ENCODE measurements around the gene ATAD3C. TPM values are rescaled to one million over a fixed set of nuclear protein-coding genes. Genes with fewer than 3 reads are reported as not detected.

ATAD3C gene
- total RNA-seq, 1 experiment from 2014 or later: 0.05 TPM

DNA sequence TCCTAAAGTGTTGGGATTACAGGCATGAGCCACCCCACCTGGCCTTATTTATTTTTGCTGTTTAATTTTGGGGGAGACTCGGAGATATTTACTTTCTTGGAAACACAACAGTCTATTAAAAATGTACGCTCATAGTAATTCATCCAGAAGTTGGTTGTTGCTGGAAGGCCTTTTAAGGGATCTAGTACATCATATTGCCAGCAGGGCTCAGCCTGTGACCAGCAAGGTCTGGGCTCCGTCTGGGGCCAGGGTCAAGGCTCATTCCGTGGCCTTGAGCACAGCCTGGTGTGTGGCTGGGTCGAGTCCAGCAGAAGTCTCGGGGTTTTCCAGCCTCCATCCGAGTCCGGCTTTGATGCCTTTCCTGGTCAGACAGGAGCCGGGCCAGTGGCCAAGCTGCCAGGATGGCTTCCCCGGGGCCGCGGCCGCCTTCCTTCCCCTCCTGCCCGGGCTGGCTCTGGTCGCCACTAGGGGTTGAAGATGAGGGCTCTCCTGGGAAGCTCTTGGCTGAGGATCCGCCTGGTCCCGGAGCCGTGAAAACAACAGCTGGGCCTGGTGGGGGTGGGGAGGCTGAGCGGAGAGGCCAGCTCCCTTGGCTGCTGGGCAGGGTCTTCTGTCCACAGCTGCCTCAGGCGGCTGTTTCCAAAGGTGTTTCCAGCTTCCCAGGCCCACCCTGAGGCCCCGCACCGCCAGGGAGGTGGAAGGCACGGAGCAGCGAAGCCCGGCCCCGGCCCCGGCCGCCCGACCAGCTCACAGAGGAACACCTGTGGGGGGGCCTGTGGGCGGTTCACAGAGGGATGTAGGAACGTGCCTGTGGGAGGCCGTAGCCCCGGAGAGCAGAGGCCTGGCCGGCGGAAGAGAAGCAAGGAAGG is 19.1 kb upstream of the ATAD3C start:
- no peak for DNase-seq (ENCODE audit: extremely low read depth, low read depth)

DNA sequence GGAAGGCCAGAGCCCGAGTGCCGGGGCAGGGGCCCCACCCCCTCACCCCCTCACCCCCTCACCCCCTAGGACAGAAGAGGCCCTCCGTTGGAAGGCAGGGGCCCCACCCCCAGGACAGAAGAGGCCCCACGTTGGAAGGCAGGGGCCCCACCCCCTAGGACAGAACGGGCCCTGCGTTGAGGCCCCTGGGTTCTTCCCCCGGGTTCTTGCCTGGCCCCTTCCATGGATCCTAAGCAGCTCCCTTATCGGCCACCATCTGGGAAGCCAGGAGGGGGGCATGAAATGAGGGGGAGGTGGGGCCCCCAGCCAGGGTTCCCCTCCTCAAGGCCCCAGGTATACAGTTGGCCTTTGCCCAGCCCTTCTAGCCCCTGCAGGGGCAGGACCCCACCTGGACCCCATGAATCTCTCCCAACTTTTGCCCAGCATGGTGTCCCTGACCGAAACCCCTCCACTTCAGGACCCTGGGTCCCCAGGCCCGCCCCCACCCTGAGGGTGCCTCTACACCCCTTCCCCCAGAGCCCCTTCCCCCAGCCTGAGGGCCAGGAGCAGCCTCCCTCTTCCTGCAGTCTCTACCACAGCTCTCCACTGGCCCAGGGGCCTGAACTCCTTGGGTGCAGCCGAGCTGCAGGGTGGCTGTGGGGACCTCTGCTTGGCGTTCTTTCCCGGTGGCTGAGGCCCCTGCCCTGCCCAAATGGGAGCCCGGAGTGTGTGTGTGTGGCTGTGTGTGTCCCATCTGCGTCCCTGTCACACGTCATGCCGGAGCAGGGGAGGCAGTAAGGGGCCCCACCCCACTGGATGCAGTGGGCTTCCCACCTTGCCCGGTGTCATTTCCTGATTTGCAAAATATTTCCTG is 18.3 kb upstream of the ATAD3C start:
- DNase-seq (ENCODE audit: extremely low read depth, low read depth): no peak

DNA sequence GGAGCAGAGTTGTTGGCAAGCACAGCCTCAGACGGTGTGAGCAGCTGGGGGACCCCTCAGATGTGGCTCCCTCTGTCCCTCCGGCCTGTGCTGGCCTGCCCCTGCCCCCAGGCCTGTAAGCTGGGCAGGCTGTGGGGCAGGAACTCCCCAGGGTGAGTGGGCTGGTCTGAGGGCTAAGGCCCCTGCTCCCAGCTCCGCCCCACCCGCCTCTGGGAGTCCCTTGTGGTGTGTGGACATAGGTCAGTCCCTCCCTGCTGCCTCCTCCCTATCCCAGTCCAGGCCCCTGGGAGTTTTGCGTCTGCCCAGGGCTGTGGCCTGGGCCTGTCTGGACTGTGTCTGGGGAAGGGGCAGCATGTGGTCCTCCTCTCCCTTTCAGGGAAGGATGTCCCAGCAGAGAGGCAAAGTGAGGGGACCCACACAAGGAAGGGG is 17.6 kb upstream of the ATAD3C start:
- peak; percentile 55 for DNase-seq (ENCODE audit: extremely low read depth, low read depth)

DNA sequence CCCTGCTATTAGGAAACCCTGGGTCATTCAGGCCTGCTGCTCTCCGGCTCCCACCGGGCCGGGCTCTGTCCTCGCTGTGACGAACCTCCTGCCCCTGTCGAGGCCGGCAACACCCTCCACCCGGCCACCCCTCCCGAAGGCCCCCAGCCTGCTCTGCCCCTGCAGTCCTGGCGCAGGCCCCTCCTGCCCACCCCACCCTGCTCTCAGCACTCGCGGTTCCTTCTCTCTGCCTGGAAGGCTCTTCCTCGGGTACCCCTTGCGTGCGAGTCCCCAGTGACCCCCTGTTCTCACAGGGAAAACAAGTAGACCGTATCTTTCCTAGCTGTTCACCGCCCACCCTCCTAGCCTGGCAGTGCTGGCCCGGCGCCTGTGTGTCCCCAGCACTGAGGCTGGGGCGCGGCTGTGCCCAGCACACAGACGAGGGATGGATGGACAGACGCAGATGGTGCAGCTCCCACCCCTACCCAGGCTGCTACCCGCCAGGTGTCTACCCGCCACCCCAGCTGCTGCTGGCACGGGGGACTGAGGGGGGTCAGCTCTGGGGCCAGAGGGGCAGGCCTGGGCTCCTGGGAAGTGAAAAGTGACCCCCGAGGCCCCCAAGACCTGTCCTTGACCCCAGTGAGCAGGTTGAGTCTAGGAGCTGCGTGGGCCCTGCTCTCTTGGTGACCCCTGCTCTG is 17.1 kb upstream of the ATAD3C start:
- no peak for DNase-seq (ENCODE audit: extremely low read depth, low read depth)

DNA sequence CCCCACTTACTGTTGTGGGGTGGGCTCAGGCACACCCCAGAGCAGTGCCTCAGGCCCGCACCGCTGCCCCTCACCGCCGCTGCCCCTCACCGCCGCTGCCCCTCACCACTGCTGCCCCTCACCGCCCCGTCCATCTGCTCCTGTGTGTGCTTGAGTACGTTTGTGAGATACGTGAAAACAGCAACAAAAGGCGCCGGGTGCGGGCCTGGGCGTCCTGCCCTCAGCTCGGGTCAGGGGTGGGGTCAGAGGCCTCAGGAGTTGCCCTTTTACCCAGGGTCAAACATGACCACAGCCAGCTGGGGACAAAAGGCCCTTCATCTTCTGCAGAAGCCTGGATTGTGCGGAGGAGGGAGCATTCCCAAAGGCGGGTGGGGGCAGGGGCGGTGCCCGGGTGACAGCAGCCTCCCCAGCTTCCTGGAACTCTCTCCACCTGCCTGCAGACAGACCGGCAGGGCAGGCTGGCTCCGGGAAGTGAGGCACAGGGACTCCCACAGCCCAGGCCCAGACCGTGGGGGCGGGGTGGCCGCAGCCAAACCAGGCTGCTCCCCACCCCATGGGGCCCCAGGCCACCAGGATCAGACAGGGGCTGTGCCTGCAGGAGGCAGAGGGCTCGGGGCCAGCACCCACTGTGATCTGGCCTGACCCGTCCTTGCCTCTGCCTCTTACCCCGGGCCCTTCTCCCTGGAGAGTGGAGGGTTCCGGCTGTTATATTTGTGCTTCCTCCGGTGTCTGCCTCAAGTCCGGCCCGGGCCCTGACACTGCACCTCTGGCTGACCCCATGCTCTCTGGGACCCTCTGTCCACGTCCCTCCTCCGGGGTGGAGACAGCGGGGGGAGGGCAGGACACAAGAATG is 16.3 kb upstream of the ATAD3C start:
- DNase-seq (ENCODE audit: extremely low read depth, low read depth): no peak

DNA sequence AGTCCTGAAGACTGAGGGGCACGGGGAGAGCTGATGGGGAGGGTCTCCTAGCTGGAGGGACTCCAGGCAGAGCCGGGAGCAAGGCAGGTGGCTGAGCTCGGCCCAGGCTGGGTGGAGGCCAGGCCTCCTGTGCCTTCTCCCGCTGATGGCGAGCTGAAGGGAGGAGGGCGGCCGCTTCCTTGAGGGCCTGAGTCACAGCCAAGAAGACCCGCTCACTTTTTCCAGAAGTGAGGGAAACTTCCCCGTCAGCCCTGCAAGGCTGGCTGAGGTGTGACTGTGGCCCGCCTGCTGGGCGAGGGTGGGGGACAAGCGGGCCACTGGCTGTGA is 15.7 kb upstream of the ATAD3C start:
- no peak for DNase-seq (ENCODE audit: extremely low read depth, low read depth)

DNA sequence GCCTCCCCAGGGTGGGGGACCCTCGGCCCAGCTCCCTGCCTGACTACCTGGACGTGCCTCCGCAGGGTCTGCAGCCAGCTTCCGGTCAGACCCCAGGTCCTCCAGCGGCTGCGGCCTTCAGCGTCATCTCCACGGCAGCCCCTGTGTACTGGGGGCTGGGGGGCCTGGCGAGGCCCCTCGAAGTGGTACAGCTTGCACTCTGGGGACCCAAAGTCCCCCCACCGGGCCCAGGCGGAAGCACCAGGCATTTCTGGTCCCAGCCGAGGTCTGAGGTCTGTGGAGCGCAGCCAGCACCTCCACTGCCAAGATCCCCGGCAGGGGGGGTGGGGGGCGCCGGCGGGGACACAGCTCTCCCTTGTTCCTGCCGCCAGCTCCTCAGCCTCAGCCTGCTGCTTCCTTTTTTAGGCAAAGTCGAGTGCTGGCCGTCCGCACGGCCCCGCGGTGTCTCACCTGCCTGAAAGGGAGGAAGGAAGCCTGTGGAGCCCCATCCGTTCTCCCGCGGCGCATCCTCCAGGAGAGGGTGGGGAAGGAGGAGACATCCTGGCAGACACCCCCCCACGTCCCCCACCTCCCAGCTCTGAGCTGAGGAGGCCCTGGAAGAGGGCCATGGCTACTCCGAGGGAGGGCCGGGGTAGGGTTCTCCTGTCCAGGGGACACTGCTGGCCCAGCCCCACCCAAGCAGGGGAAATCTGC is 15.2 kb upstream of the ATAD3C start:
- DNase-seq (ENCODE audit: extremely low read depth, low read depth): no peak

DNA sequence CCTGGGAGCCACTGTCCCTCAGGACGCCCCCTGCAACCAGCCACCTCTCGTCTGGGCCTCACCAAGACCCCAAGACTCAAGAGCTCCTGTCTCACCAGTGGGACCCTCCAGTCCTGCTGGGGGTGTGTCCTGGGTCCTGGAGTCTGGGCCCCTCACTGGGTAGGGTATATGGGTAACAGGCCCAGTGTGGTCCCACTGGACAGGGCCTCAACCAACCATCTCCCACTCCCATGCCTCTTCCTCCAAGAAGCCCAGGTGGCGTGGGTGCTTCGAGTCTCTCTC is 14.7 kb upstream of the ATAD3C start:
- no peak for DNase-seq (ENCODE audit: extremely low read depth, low read depth)

DNA sequence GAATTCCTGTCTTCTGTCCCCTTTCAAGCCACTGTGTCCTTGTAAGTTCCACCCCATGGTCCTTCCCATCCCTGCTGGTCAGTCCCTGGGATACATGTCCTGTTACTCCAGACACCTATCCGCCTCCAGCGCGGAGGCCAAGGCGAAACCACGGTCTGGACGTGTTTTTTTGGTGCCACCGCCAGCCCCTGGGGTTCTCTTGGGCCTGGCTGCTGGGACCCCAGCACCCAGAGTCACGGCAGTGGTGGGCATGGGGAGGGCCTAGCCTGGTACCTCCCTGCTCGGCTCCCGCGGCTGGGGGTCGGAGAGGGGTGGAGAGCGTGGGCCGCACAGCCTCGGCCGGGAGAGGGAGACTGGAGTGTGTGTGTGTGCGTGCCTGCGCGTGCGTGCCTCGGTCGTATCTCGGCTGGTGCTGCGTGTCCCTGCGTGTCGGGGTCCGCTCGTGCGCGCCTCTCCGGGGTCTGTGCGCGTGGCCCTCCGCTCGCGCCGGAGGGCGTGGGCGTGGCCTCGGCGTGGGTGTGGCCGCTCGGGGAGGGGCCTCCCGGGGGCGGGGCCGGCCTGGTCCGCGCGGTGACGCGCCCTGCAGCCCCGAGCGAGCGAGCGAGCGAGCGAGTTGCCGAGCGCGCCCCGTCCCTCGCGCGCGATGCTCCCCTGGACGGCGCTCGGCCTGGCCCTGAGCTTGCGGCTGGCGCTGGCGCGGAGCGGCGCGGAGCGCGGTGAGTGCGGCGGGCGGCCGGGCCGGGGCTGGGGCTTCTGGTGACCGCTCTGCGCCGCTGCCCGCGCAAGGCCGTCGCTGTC is 14.2 kb upstream of the ATAD3C start, which contains the start of gene VWA1:
Gene VWA1 (plus strand): TSS at position 585 of the 798 bp plus-strand sequence. CDS start 59 bp downstream, at position 644.
- peak; percentile 47 for DNase-seq (ENCODE audit: extremely low read depth, low read depth)

DNA sequence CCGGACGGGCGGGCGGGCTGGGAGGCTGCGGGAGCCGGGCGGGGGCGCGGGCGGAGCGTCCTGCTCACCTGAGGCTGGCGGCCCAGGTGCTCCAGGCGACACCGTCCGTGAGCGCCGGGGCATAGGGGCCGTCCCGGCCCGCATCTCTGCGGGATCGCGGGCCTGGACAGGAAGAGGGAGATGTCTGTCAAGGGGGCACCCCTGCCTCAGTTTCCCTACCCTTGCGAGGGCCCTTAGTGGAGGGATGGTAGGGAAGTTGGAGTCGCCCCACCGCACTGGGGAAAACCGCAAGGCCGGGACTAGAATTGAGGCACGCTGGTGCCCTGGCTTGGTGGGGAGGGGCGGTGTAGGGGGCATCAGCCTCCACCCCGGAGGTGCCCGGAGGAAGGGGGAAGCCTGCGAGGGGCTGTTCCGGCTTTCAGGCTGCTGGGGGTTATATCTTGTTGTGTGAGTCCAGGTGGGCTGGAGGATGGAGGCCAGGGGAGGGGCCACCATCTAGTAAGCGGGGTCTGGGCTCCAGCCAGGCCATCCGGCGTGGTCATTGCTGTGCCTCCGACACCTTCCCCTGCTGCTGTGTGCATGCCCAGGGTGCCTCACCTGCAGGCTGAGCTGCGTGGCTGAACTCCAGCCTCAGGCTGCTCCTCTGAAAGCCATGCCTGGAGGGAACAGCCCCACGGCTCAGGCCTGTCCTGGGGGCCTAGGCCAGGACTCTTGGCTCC is 13.4 kb upstream of the ATAD3C start:
- DNase-seq (ENCODE audit: extremely low read depth, low read depth): no peak

DNA sequence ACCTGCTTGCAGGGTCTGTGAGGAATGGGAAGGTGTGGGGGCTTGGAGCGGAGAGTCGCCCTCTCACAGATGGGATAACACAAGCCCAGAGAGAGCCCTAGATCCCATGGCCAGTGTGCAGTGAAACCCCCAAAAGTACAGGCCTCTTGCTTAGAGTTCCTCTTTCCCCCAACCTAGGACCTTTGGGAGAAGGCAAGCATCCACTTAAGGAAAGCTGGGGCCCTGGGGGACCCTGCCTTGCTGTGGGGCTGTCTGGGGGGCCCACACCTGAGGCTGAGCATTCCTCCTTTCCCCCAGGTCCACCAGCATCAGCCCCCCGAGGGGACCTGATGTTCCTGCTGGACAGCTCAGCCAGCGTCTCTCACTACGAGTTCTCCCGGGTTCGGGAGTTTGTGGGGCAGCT is 12.9 kb upstream of the ATAD3C start:
- no peak for DNase-seq (ENCODE audit: extremely low read depth, low read depth)

DNA sequence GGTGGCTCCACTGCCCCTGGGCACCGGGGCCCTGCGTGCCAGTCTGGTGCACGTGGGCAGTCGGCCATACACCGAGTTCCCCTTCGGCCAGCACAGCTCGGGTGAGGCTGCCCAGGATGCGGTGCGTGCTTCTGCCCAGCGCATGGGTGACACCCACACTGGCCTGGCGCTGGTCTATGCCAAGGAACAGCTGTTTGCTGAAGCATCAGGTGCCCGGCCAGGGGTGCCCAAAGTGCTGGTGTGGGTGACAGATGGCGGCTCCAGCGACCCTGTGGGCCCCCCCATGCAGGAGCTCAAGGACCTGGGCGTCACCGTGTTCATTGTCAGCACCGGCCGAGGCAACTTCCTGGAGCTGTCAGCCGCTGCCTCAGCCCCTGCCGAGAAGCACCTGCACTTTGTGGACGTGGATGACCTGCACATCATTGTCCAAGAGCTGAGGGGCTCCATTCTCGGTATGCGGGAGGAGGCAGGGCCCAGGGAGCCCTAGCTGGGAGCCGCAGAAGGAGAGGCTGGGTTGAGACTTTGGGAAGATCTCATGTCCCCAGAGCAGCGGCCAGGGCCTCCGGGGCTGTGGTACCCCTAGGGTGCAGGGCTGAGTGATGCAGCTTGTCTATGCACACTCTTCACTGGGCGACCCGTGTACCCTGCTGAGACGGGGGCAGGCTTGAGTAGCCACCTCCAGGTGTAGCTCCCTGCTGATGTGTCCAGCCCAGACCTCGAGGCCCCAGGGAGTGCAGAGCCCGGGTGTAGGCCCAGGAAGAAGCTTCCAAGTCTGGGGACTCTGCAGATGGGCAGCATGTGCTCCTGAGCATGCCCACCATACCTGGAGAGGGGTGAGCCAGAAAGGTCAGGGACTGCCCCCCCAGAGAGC is 12.2 kb upstream of the ATAD3C start:
- DNase-seq (ENCODE audit: extremely low read depth, low read depth): no peak

DNA sequence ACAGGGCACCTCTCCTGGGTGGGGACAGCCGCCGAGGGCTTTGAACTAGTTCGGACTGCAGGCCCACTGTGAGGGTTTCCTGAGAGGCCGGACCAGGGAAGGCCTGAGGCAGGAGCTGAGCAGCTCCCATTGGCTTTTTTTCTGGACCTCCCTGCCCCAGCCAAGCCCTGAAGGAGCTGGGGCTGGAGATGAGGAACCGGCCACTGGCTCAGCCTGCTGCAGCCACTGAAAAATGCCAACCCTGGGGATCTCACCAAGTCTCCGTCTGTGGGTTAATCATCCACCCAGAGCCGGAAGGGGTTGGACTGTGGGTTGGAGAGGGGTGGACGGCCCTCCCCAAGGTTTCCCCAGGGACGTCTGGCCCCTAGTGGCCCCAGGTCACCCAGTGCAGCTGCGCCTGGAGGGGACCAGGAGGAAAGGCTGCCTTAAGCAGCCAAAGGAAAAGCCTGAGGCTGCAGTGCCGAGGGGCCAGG is 11.5 kb upstream of the ATAD3C start:
- DNase-seq (ENCODE audit: extremely low read depth, low read depth): no peak

DNA sequence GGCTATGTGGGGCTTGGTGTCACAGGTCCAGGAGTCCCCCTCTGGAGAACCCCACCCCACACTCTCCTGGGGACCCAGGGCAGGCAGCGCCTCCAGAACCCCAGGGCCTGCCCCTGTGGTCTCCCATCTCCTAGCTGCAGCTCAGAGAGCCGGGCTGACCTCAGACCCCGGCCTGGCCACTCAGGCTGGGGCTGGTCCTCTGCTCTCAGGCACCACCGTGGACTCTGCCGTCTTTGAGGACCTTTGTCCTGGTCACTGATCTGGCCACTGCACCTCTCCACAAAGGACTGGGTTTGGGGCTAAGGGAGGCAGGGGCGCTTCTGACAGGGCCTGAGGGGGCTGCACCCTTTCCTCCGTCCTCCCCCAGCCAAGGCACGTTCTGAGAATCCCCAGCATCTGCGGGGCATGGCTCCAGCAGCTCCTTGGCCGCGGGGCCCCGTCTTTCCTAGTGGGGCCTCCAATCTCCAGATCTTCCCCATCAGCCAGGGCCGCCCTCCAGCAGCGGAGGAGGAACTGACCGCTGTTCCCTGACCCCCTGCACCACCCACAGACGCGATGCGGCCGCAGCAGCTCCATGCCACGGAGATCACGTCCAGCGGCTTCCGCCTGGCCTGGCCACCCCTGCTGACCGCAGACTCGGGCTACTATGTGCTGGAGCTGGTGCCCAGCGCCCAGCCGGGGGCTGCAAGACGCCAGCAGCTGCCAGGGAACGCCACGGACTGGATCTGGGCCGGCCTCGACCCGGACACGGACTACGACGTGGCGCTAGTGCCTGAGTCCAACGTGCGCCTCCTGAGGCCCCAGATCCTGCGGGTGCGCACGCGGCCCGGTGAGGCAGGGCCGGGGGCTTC is 10.7 kb upstream of the ATAD3C start:
- no peak for DNase-seq (ENCODE audit: extremely low read depth, low read depth)

DNA sequence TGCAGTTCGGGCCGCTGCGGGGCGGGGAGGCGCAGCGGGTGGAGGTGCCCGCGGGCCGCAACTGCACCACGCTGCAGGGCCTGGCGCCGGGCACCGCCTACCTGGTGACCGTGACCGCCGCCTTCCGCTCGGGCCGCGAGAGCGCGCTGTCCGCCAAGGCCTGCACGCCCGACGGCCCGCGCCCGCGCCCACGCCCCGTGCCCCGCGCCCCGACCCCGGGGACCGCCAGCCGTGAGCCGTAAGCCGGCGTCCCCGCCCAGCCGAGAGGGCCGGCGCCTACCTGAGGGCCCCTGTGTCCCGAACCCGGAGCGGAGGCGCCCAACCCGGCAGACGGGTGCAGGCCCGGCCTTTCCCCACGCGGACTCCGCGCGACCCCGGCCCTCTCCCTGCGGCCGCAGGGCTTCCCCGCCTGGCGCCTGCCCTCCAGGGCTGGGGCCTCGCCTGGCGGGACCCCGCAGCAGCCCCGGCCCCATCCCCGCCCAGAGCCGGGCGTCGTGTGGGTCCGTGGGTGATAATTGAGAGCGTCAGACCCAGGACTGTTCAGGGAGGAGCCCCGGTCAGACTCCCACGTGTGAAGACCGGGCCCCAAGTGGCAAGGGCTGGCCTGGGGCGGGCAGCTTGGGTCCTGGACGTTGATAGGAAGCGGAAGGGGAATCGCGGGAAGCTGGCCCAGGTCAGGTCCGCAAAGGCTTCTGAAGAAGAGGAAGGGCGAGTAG is 9.8 kb upstream of the ATAD3C start:
- no peak for DNase-seq (ENCODE audit: extremely low read depth, low read depth)

Measured in NCI-H460 (cell line).